ENCODE measurements around the gene EFCAB6.

Gene EFCAB6
- 0.35 to 0.69 (median 0.39) reads per million in 3 donors for total RNA-seq

- H3K27me3 ChIP-seq (replicated peaks; ENCODE audit: control insufficient read depth, insufficient read depth, low read length, poor library complexity, severe bottlenecking): no peaks in the 10 kb centered on the region
- no peaks in the 10 kb centered on the region for H3K36me3 ChIP-seq (ENCODE audit: control insufficient read depth, insufficient read depth, low read length)
- no peaks in the 10 kb centered on the region for H3K4me1 ChIP-seq (ENCODE audit: control insufficient read depth, insufficient read depth, low read length, poor library complexity, severe bottlenecking)
- peak within 1 kb of the TSS; percentile 64 for H3K27ac ChIP-seq (ENCODE audit: insufficient read depth, low read length, poor library complexity, severe bottlenecking)
- no peaks in the 10 kb centered on the region for H3K9me3 ChIP-seq (ENCODE audit: control insufficient read depth, low read length)
- peak; percentile 81 to 86 (median 84) for DNase-seq
- H3K4me3 ChIP-seq (ENCODE audit: insufficient read depth, low read depth, low read length, poor library complexity, severe bottlenecking): peak within 1 kb of the TSS; percentile 75
Measured at GRCh38 chr22:43812149-43812842, at the start of gene EFCAB6. Gene EFCAB6, minus strand, starts transcription at chr22:43812305. Its CDS starts 29,987 bp downstream, at chr22:43782318.

DNA sequence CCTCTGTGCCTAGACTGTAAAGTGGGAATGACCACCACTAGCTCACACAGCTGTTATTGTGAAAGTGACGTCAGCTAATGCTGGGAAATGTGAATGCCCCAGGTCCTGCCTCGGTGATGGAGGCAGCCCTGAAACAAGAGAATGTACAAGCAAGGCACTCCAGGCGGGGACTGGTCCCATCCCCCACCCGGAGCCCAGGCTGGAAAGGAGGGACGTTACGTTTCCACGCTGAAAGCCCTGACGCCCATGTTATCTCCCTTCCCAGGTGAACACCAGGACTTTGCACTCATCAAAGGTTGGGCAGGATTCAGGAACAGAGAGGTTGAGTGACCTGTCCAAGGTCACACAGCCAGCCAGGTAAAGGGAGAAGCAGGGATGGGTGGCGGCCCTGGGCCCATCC, 49.4 kb upstream of the EFCAB6 start:
- Histone ChIP-seq H3K36me3 (ENCODE audit: control insufficient read depth, insufficient read depth, low read length) (no peaks in the 10 kb centered on the region), H3K27ac (ENCODE audit: insufficient read depth, low read length, poor library complexity, severe bottlenecking) (no peak overlapping the region), H3K4me3 (ENCODE audit: insufficient read depth, low read depth, low read length, poor library complexity, severe bottlenecking) (no peak overlapping the region), H3K4me1 (ENCODE audit: control insufficient read depth, insufficient read depth, low read length, poor library complexity, severe bottlenecking) (no peaks in the 10 kb centered on the region), H3K27me3 (replicated peaks; ENCODE audit: control insufficient read depth, insufficient read depth, low read length, poor library complexity, severe bottlenecking) (peaks cover 16% of the 10 kb centered on the region), H3K9me3 (ENCODE audit: control insufficient read depth, low read length) (no peaks in the 10 kb centered on the region)
- no peak for DNase-seq

GRCh38 chr22:43860831-43861230, 48.7 kb upstream of the EFCAB6 start:
- H3K27me3 ChIP-seq (replicated peaks; ENCODE audit: control insufficient read depth, insufficient read depth, low read length, poor library complexity, severe bottlenecking): peaks cover 16% of the 10 kb centered on the region
- DNase-seq: no peak

GRCh38 chr22:43860126-43860525, 48.0 kb upstream of the EFCAB6 start:
- Histone ChIP-seq H3K27me3 (replicated peaks; ENCODE audit: control insufficient read depth, insufficient read depth, low read length, poor library complexity, severe bottlenecking) (peaks cover 16% of the 10 kb centered on the region), H3K36me3 (ENCODE audit: control insufficient read depth, insufficient read depth, low read length) (no peaks in the 10 kb centered on the region), H3K4me1 (ENCODE audit: control insufficient read depth, insufficient read depth, low read length, poor library complexity, severe bottlenecking) (no peaks in the 10 kb centered on the region), H3K4me3 (ENCODE audit: insufficient read depth, low read depth, low read length, poor library complexity, severe bottlenecking) (no peak overlapping the region), H3K9me3 (ENCODE audit: control insufficient read depth, low read length) (no peaks in the 10 kb centered on the region), H3K27ac (ENCODE audit: insufficient read depth, low read length, poor library complexity, severe bottlenecking) (no peak overlapping the region)
- DNase-seq: no peak

More at GRCh38 chr22:43860831-43861230, 48.7 kb upstream of the EFCAB6 start:
- H3K4me3 ChIP-seq (ENCODE audit: insufficient read depth, low read depth, low read length, poor library complexity, severe bottlenecking): no peak overlapping the region
- H3K27ac ChIP-seq (ENCODE audit: insufficient read depth, low read length, poor library complexity, severe bottlenecking): no peak overlapping the region
- H3K9me3 ChIP-seq (ENCODE audit: control insufficient read depth, low read length): no peaks in the 10 kb centered on the region
- H3K4me1 ChIP-seq (ENCODE audit: control insufficient read depth, insufficient read depth, low read length, poor library complexity, severe bottlenecking): no peaks in the 10 kb centered on the region
- H3K36me3 ChIP-seq (ENCODE audit: control insufficient read depth, insufficient read depth, low read length): no peaks in the 10 kb centered on the region

DNA sequence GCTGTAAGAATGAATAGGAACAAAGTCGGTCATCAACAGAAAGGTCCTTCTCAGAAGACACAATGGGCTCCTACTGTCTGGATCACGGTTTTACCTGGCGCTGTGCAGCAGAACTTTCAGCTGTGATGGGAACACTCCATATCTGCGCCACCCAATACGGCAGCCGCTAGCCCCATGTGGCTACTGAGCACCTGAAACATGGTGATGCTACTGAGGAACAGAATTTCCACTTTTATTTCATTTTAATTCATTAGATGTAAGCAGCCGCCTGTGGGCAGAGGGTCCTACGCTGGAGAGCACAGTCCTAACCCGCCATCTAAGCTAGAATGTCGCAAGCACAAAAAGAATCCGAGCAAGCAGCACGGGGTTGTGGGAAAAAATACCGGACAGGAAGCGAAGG, 47.5 kb upstream of the EFCAB6 start:
- H3K4me1 ChIP-seq (ENCODE audit: control insufficient read depth, insufficient read depth, low read length, poor library complexity, severe bottlenecking): no peaks in the 10 kb centered on the region
- H3K36me3 ChIP-seq (ENCODE audit: control insufficient read depth, insufficient read depth, low read length): no peaks in the 10 kb centered on the region
- peaks cover 16% of the 10 kb centered on the region for H3K27me3 ChIP-seq (replicated peaks; ENCODE audit: control insufficient read depth, insufficient read depth, low read length, poor library complexity, severe bottlenecking)
- DNase-seq: no peak
- no peaks in the 10 kb centered on the region for H3K9me3 ChIP-seq (ENCODE audit: control insufficient read depth, low read length)
- H3K4me3 ChIP-seq (ENCODE audit: insufficient read depth, low read depth, low read length, poor library complexity, severe bottlenecking): no peak overlapping the region
- no peak overlapping the region for H3K27ac ChIP-seq (ENCODE audit: insufficient read depth, low read length, poor library complexity, severe bottlenecking)

DNA sequence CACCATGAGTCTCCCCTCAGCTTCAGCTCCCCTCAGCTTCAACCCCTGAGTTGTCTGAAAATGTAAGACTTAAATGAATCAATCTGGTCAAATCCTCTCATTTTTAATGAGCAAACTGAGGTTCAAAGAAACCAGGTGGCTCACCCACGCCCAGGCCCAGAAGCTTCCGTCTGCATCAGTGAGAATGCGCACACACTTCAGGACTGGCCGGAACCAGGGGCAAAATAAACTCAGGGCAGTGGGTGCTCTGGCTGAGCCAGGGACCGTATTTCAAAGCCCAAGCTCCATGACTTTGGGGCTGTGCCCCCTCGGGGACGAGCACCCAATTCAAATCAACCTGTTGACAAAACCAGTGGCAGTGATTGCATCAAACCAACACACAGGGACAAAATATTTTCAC, 47.1 kb upstream of the EFCAB6 start:
- DNase-seq: no peak
- Histone ChIP-seq H3K4me1 (ENCODE audit: control insufficient read depth, insufficient read depth, low read length, poor library complexity, severe bottlenecking) (no peaks in the 10 kb centered on the region), H3K27me3 (replicated peaks; ENCODE audit: control insufficient read depth, insufficient read depth, low read length, poor library complexity, severe bottlenecking) (peaks cover 16% of the 10 kb centered on the region)

DNA sequence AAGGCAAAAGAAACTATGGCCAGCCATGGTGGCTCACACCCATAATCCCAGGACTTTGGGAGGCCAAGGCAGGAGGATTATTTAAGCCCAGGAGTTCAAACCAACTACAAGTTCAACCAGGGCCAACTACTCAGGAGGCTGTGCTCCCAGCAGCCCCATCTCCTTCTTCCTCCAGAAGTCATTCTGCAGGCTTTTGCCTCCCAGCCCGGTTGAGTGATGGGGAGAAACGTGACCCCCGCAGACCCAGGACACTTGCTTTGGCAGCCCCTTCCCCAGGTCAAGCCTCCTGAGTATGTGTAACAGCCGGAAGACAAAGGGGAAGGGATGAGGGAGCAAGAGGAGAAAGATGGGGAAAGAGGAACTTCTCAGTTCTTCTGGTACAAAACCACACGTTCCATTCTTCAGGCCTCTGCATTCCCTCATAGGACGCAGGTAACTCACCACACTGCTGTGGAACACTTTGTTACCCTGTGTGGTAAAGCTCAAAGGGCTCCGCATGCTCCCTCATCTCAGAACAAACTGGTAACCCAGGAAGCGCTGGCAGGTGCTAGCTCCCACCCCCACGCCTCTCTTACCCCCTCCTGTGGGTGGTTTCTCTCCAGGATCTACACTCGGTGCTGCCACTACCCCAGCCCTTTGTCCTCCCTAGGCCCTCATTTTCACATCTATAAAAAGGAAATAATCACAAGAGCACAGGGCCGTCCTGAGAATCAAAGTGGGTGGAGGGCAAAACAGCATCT, 46.2 kb upstream of the EFCAB6 start:
- no peak for DNase-seq
- H3K27ac ChIP-seq (ENCODE audit: insufficient read depth, low read length, poor library complexity, severe bottlenecking): no peak overlapping the region
- H3K36me3 ChIP-seq (ENCODE audit: control insufficient read depth, insufficient read depth, low read length): no peaks in the 10 kb centered on the region
- no peaks in the 10 kb centered on the region for H3K4me1 ChIP-seq (ENCODE audit: control insufficient read depth, insufficient read depth, low read length, poor library complexity, severe bottlenecking)
- H3K4me3 ChIP-seq (ENCODE audit: insufficient read depth, low read depth, low read length, poor library complexity, severe bottlenecking): no peak overlapping the region
- H3K27me3 ChIP-seq (replicated peaks; ENCODE audit: control insufficient read depth, insufficient read depth, low read length, poor library complexity, severe bottlenecking): peaks cover 16% of the 10 kb centered on the region
- no peaks in the 10 kb centered on the region for H3K9me3 ChIP-seq (ENCODE audit: control insufficient read depth, low read length)

More for the DNA sequence above, 47.1 kb upstream of the EFCAB6 start:
- H3K36me3 ChIP-seq (ENCODE audit: control insufficient read depth, insufficient read depth, low read length): no peaks in the 10 kb centered on the region
- H3K27ac ChIP-seq (ENCODE audit: insufficient read depth, low read length, poor library complexity, severe bottlenecking): no peak overlapping the region
- H3K9me3 ChIP-seq (ENCODE audit: control insufficient read depth, low read length): no peaks in the 10 kb centered on the region
- H3K4me3 ChIP-seq (ENCODE audit: insufficient read depth, low read depth, low read length, poor library complexity, severe bottlenecking): no peak overlapping the region

- no peaks in the 10 kb centered on the region for H3K36me3 ChIP-seq (ENCODE audit: control insufficient read depth, insufficient read depth, low read length)
- peaks cover 17% of the 10 kb centered on the region for H3K27me3 ChIP-seq (replicated peaks; ENCODE audit: control insufficient read depth, insufficient read depth, low read length, poor library complexity, severe bottlenecking)
- no peak overlapping the region for H3K4me3 ChIP-seq (ENCODE audit: insufficient read depth, low read depth, low read length, poor library complexity, severe bottlenecking)
- DNase-seq: no peak
- H3K27ac ChIP-seq (ENCODE audit: insufficient read depth, low read length, poor library complexity, severe bottlenecking): no peak overlapping the region
- H3K9me3 ChIP-seq (ENCODE audit: control insufficient read depth, low read length): no peaks in the 10 kb centered on the region
- no peaks in the 10 kb centered on the region for H3K4me1 ChIP-seq (ENCODE audit: control insufficient read depth, insufficient read depth, low read length, poor library complexity, severe bottlenecking)
Measured at GRCh38 chr22:43857367-43857766, 45.3 kb upstream of the EFCAB6 start.

DNA sequence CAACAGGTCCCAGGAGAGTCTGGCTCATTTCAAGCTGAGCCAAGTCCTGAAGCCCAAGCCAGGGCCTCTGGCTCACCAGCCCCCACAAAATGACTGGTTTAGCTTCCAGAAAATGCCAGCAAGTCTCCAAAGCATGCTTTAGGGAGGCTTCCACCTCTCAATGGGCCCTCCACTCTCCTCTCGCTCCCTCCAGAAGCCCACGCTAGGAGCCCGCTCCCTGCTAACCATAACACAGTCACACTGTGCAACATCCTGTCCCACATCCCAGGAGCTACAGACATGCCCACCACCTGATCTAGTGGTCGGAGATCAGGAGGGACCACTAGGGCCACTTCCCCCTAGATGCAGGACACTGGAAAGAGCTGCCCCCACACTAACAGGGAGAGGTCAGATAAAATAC, 43.3 kb upstream of the EFCAB6 start:
- H3K9me3 ChIP-seq (ENCODE audit: control insufficient read depth, low read length): no peaks in the 10 kb centered on the region
- H3K36me3 ChIP-seq (ENCODE audit: control insufficient read depth, insufficient read depth, low read length): no peaks in the 10 kb centered on the region
- peaks cover 7% of the 10 kb centered on the region for H3K27me3 ChIP-seq (replicated peaks; ENCODE audit: control insufficient read depth, insufficient read depth, low read length, poor library complexity, severe bottlenecking)
- no peaks in the 10 kb centered on the region for H3K4me1 ChIP-seq (ENCODE audit: control insufficient read depth, insufficient read depth, low read length, poor library complexity, severe bottlenecking)
- no peak overlapping the region for H3K27ac ChIP-seq (ENCODE audit: insufficient read depth, low read length, poor library complexity, severe bottlenecking)
- no peak for DNase-seq
- H3K4me3 ChIP-seq (ENCODE audit: insufficient read depth, low read depth, low read length, poor library complexity, severe bottlenecking): no peak overlapping the region

DNA sequence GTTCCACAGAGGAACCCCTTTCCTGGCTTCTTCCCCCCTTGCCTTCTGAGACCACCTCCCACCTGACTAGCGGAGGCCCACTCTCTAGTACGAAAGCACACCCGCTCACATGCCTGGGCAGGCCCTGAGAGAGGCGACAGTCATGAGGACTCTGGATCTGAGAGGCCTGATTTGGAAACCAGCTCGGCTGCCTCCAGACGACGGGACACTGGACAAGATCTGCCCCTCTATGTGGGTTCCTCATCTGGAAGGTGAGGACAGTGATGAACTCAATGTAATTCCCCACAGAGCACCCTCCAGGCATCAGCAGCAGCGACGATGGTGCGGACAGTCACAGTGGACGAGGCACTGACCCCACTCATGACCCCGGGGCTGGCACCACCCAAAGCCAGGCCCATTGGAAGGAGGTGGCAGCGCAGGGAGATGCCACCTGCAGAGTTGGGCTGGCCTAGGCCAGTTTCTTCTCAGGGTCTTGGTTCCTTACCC, 42.7 kb upstream of the EFCAB6 start:
- Histone ChIP-seq H3K9me3 (ENCODE audit: control insufficient read depth, low read length) (no peaks in the 10 kb centered on the region), H3K27me3 (replicated peaks; ENCODE audit: control insufficient read depth, insufficient read depth, low read length, poor library complexity, severe bottlenecking) (peaks cover 5% of the 10 kb centered on the region), H3K4me1 (ENCODE audit: control insufficient read depth, insufficient read depth, low read length, poor library complexity, severe bottlenecking) (no peaks in the 10 kb centered on the region), H3K27ac (ENCODE audit: insufficient read depth, low read length, poor library complexity, severe bottlenecking) (no peak overlapping the region), H3K4me3 (ENCODE audit: insufficient read depth, low read depth, low read length, poor library complexity, severe bottlenecking) (no peak overlapping the region), H3K36me3 (ENCODE audit: control insufficient read depth, insufficient read depth, low read length) (no peaks in the 10 kb centered on the region)
- no peak for DNase-seq

All from effector memory CD4-positive, alpha-beta T cell (primary cell).